ENCODE data around the gene SLC8A1.

DNA sequence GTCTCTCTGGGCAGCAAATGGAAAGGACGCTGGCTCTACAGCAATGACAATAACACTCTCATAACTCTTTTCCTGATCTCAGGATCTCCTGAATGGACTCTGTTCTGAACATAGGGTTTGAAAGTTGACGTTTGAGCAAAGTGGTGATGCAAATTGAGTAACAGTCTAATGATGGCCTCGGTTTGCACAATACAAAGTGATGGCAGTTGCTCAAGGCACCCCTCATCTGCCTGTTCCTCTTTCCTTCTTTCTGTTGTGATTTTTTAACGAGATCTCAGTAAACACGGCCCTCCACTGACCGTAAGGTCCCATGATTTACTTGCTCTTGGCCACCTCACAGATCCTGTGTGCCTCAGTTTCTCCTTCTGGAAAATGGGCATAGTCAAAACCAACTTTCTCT, 303.6 kb downstream of the SLC8A1 start:
- TF ChIP-seq, protein P1, sequence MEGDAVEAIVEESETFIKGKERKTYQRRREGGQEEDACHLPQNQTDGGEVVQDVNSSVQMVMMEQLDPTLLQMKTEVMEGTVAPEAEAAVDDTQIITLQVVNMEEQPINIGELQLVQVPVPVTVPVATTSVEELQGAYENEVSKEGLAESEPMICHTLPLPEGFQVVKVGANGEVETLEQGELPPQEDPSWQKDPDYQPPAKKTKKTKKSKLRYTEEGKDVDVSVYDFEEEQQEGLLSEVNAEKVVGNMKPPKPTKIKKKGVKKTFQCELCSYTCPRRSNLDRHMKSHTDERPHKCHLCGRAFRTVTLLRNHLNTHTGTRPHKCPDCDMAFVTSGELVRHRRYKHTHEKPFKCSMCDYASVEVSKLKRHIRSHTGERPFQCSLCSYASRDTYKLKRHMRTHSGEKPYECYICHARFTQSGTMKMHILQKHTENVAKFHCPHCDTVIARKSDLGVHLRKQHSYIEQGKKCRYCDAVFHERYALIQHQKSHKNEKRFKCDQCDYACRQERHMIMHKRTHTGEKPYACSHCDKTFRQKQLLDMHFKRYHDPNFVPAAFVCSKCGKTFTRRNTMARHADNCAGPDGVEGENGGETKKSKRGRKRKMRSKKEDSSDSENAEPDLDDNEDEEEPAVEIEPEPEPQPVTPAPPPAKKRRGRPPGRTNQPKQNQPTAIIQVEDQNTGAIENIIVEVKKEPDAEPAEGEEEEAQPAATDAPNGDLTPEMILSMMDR (IDR thresholded peaks at IDR 0.05), result no peak
- TF ChIP-seq POLR2AphosphoS5 (IDR thresholded peaks at IDR 0.05) (no peak), EP300 (IDR thresholded peaks at IDR 0.05; ENCODE audit: low read depth) (no peak), POLR2A (IDR thresholded peaks at IDR 0.05) (no peak)
